Stimulated activated CD4-positive, alpha-beta T cell treated with anti-CD3 and anti-CD28 coated beads, TNF-alpha, amount 100 ng/mL, for 1 hour (primary cell): ENCODE measurements around the gene CPLANE1.
"Not testable (repeated sequence)": the region's sequence is repeated elsewhere in the genome, so short reads cannot be mapped to it uniquely, and the experiment has no call there.

Experiments used
- DNase-seq, 3 donors: peaks; one replicate each; pipeline ENCODE4 v3.0.0-alpha.2; 2020; ENCODE audit warnings: low read depth in 3 of 3, low spot score in 1 of 3

CPLANE1 gene

DNA sequence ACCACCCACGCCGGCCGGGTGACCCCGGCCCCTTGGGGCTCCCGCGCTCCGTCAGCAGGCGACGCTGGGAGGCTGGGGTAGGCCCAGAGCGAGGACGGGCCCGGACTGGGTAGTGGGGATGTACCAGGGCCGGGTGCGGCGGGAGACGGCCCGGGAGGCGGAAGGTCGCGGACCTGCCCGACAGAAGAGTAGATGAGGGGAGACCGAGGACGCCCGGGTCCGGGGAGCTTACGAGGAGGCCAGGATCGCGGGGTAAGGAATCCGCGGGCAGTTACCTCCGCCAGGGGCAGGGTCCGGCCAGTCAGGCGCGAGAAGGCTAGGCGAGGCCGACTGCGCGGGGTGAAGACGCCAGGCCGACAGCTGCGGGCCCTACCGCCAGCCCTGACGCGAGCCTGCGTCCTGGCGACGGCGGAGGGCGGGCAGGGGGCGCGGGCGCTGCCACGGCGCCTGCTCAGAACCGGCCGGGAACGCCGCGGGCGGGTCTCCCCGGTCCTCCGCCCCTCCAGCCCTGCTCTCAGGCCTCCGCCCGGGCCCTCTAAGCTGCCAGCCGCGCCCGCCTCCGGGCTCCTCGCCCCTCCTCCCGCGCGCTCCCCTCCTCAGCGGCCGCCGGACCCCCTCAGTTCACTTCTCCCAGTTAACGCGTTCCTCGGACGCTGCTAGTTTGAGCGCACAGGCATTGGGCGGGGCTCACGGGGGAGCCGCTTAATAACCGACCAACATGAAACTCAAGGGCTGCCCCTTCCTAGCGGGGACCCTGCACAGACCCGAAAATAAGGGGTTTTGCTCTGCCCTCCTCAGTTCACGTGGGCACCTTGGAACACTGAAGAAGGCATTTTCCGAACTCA lies at the start of gene CPLANE1:
CPLANE1 (minus strand) TSS at position 407 of the 845 bp plus-strand sequence. CDS start 1,678 bp downstream, outside the sequence.
- DNase-seq: peak in 2 of 3 donors; percentile 10 to 30

DNA sequence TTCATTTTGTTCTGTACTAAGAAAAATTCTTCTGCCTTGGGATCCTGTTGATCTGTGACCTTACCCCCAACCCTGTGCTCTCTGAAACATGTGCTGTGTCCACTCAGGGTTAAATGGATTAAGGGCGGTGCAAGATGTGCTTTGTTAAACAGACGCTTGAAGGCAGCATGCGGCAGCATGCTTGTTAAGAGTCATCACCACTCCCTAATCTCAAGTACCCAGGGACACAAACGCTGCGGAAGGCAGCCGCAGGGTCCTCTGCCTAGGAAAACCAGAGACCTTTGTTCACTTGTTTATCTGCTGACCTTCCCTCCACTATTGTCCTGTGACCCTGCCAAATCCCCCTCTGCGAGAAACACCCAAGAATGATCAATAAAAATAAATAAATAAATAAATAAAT lies 47.1 kb upstream of the CPLANE1 start:
- not testable (repeated sequence) for DNase-seq

DNA sequence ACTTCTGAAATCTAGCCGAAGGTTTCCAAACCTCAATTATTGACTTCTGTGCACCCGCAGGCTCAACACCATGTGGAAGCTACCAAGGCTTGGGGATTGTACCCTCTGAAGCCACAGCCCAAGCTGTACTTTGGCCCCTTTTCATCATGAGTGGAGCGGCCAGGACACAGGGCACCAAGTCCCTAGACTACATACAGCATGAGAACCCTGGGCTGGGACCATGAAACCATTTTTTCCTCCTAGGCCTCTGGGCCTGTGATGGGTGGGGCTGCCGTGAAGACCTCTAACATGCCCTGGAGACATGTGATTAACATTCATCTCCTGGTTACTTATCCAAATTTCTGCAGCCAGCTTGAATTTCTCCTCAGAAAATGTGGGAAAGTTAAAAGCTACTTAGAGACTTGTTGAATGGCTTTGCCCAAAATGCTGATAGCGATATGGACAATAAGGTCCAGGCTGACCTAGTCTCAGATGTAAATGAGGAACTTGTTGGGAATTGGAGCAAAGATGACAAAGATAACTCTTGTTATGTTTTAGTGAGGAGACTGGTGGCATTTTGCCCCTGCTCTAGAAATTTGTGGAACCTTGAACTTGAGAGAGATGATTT lies 34.1 kb upstream of the CPLANE1 start:
- DNase-seq: no peak

DNA sequence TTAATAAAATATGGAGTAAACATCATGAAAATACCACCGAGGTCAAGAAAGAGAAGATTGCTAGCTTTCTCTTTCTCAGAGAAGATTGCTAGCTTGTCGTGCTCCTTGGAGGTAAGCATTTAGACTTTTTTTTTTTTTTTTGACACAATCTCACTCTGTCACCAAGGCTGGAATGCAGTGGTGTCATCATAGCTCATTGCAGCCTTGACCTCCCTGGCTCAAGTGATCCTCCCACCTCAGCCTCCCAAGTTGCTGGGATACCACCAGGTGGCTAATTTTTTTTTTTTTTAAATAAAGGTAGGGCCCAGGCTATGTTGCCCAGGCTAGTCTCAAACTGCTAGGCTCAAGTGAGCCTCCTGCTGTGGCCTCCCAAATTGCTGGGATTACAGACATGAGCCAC lies 26.3 kb upstream of the CPLANE1 start:
- no peak for DNase-seq

DNA sequence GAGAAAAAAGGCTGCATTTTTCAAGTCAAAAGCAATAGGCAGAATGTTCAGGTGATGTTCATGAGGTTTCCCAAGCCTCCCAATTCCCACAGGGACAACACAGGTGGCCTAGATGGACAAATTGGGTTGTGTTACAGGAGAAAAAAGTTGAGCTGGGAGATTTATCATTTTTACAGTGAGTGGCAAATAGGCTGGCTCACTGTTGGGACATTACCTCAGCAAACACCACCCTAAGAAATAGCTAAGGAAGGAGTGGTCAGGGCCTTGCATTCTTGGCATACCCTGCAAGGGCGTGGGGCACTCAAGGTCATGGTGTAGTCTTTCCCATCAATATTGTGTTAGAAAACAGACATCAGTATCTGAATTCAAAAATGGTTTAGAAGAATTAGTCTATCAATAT lies 23.3 kb upstream of the CPLANE1 start:
- no peak for DNase-seq

DNA sequence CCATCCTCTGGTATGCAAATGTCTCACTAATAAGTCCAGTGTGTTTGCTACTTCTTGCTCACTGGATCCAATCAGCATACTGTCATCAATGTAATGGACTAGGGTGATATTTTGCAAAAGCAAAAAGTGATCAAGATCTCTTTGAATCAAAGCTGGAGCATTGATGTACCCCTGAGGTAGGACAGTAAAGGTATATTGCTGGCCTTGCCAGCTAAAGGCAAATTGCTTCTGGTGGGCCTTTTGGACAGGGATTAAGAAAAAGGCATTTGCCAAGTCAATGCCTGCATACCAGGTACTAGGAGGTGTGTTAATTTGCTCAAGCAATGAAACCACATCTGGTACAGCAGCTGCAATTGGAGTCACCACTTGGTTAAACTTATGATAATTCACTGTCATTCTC lies 18.9 kb upstream of the CPLANE1 start:
- DNase-seq: not testable (repeated sequence)

DNA sequence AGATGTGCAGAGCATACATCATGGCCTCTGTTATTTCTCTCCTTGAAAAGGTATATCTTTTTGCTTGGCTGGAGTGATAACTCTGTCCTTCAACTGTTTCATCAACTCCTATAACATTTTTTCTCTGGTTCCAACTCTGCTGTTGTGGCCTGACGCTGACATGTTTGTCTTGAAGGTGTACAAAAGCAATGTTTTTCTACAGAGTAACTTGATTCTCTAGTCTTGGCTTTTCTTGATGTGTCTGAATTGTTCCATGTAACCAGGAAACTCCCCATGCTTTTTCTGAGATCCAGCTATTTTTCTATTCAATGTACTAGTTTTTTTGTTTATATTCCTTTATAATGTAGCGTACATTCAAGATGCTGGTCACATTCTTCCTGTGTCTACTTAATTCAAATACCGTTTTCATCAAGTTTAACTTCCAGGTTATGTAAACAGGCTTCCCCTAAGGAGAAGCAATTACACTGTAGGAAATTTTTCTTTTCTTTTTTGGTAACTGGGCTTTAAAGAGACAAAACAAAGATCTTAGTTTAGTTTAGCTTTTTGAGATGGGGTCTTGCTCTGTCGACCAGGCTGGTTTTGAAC lies 6.7 kb upstream of the CPLANE1 start:
- no peak for DNase-seq

DNA sequence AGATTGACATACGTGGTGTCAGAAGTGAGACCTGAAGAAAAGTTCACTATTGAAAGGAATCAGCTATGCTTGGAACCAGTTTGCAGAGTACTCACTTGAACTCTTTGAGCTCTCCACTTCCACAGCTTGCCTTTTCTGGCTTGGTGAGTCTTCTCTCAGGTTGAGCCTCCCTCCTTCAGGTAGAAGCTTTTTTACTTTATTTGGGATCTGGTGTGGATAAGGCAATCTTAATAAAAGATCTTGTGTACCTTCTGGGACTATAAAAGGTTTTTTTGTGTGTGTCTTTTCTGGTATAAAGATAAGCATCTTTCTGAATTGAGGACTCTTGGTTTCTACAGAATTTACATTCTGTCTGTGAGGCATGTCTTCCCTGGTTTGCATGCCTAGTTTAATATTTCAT lies 5.4 kb upstream of the CPLANE1 start:
- DNase-seq: no peak

DNA sequence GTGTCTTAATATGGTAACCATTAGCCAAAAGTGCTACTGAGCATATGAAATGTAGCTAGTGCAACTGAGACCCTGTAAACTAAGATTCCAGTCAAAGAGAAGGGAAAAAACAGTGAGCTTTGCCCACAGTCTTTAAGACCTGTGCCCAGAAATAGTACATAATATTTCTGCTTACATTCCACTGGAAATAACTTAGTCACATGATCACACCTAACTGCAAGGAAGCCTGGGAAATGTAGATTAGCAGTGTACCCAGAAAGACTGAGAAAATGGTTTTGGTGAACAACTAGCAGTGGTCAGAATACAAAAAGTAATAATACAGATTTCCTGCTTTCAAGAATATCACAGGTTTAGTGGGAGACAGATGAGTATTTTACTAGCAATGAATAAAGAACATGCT lies 2.5 kb upstream of the CPLANE1 start:
- no peak for DNase-seq

DNA sequence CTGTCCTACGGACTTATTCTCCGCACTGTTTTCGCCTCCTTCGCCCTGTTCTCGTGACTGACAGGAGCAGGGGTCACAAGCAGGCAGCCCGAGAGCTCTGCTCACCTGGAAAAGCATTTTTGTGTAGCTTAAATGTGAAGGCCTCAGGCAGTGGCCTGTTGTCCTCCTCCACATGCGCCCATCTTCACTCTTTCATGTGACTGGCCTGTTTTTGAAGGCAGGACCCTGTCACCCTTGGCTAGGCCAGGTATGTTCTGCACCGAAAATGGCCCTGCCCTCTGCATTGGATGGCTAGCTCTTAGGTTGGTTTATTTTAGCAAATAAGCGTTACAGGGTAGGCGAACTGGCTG lies 614 bp upstream of the CPLANE1 start:
- DNase-seq: no peak

DNA sequence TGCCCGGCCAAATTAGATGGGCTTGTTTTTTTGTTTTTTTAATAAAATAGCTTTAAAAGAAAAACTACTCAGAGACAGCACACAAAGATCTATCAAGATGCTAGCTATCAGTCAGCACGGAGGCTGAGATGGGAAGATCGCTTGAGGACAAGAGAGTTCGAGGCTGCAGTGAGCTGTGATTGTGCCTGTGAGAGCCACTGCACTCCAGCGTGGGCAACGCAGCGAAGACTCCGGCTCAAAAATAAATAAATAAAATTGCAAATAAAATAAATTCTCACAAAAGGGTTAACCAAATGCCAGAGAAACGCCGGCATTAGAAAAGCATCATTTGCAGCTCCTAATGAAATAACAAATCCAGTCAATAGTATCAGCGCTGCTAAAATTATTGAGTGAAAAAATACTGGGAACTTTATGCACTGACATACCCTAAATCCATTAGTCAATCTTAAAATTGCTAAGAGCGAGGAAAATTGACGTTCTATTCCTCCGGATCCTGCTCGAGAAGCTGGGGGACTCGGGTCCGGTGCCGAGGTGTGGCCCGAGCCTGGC lies 681 bp downstream of the CPLANE1 start:
- DNase-seq: no peak

DNA sequence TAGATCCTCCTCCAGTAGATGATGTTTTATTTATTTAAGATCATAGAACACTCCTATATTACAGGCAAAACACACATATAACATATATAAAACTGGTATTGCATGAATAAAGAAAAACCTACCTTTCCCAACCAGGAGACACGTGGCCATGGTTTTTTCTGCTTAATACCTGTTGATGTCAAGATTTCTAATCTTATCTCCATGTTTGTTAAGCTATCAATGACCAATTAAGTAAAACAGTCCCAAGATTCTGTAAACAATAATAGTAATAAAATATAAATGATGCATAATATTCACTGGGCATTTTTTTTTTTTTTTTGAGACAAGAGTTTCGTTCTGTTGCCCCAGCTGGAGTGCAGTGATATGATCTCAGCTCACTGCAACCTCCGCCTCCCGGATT lies 1.7 kb downstream of the CPLANE1 start:
- DNase-seq: no peak

DNA sequence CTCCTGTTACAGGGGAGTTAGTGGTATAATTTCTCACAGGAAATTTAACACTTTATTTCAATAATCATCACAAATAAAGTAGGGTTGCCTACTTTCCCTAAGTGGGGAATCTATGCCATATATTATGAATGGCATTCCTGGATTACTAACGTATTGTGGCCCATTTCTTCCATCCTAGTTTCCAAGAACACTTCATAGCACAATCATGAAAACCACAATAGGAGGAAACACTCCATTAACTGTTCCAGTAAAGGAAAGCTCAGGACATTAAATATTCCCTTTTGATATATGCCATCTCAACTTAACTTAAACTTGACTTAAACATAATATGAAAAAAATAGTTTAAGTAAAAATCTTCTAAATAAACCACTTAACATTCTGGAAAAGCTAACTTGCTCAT lies 2.1 kb downstream of the CPLANE1 start:
- no peak for DNase-seq

DNA sequence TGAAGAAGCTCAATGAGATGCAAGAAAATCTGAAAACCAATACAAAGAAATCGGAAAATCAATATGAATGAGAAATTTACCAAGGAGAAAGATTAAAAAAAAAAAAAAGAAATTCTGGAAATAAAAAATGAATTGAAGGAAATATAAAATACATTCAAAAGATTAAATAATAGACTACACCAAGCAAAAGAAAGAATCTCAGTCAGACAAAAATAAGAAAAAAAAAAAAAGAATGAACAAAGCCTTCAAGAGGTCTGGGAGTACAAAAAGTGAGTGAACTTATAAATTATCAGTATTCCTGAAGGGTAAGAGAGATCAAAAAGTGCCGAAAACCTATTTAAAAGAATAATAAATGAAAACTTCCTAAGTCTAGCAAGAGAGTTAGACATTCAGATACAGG lies 14.9 kb downstream of the CPLANE1 start:
- DNase-seq: no peak

DNA sequence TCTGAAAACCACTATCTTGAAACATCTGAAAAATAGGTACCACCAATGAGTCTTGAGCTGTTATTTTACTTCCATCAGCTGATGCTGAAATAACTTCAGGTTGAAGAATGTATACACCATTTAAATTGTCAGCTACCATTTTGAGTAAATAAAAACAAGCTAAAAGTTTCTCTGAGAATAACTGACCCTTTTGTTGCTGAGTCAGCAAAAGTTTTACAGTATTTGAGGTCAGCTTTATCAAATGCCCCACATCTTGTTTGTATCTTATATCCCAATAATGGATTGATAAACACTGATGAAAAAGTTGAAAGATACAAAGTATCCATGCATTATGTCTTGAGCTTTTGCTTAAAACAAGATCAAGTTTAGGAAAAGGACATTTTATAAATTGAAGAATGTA lies 22.8 kb downstream of the CPLANE1 start:
- no peak for DNase-seq

DNA sequence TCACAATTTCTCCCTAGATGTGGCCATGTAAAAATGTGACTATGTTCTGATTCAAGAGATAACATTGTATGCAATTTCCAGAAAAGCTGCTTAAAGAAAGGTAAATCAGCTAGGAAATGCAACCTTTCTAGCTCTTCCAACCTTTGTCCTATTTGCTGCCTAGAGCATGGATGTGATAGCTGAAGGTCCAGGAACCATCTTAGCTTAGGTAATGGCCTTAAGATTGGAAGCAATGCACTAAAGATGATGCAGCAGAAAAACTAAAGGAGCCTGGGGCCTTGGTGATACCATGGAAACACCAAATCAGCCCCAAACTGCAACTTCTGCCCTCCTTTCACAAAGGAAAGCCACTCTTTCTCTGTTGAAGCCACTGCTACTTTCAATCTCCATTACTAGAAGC lies 27.0 kb downstream of the CPLANE1 start:
- no peak for DNase-seq

DNA sequence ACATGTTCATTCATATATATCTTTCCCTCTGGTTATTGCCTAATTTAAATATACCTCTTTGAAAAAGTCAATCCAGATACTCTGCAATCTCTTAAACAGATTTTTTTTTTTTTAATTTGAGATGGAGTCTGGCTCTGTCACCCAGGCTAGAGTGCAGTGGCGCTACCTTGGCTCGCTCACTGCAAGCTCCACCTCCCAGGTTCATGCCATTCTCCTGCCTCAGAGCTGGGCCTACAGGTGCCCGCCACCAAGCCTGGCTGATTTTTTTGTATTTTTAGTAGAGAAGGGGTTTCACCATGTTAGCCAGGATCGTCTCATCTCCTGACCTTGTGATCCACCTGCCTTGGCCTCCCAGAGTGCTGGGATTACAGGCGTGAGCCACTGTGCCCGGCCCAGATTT lies 28.8 kb downstream of the CPLANE1 start:
- not testable (repeated sequence) for DNase-seq

DNA sequence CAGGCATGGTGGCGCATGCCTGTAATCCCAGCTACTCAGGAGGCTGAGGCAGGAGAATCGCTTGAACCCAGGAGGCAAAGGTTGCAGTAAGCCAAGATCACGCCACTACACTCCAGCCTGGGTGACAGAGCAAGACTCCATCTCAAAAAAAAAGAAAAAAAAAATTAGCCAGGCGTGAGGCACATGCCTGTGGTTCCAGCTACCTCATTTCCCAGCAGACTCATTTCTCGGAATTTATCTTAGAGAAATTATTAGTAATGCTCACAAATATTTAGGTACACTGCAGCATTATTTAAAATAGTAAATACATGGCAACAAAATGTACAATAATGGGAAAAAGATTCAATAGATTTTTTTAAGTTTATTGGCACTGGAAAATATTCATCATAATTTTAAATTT lies 29.8 kb downstream of the CPLANE1 start:
- not testable (repeated sequence) for DNase-seq

DNA sequence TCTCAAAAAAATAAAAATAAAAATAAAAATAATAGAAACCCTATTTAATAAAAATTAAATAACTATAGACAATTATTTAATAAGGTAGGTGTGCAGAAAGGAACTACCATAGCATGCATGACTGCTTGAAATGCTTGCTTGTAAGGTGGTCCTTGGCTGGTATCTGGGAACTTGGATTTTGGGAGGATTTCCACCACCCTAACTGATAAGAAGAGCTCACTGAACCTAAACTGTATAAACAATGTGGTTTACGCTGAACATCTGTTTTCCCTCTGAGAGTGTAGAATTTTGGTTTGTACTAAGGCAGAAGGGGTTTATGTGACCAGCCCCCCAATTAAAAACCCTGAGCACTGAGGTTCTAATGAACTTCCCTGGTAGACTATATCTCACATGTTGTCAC lies 31.2 kb downstream of the CPLANE1 start:
- DNase-seq: no peak

DNA sequence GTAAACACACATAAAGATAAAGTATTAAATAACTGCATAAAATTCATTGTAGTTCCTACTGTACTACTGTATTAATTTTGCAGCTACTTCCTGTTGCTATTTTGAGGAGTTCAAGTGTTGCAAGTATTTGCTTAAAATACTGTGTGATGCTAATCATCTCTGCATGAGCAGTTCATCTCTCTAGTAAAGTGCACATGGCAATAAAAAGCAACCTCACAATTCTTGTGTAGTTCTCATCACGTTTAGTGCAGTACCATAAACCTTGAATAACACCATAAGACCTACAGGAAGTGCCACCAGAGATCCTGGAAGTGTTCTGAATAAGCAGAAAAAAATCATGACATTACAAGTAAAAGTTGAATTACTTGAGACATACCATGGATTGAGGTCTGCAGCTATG lies 34.6 kb downstream of the CPLANE1 start:
- DNase-seq: no peak

DNA sequence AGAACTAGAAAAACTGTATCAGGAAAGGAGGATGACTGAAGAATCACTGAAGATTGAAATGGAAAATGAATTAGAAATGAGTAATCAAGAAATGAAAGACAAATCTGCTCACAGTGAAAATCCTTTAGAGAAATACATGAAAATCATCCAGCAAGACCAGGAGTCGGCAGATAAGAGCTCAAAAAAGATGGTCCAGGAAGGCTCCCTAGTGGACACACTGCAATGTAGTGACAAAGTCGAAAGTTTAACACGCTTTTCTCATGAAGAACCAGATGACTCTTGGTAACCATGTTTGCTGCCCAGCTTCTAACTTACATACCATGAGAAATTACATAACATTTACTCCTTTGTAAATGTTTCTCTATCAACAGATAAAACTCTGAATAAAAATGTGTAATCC lies 37.1 kb downstream of the CPLANE1 start:
- DNase-seq: no peak

DNA sequence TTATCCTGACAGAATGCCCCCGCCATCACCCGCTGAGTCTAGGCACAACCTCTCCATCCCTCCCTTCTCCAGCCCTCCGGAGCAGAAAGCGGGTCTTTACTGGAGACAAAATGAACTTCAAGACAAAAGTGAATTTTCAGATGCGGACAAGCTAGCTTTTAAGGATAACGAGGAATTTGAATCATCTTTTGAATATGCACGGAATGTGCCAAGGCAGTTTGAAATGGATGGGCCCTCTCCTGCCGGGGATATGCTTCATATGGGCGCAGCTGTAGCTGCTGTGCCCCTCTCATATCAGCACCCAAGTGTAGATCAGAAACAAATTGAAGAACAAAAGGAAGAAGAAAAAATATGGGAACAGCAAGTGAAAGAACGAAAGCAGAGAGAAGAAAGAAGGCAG lies 37.5 kb downstream of the CPLANE1 start:
- DNase-seq: no peak
